Left lung (tissue), 10 donors: Measurements from ENCODE around the gene CAPZA1. TPM values are rescaled to one million over a fixed set of nuclear protein-coding genes. Genes with fewer than 3 reads are reported as not detected.
A peak's percentile ranks its signal among the peaks of the same experiment; 100 is the strongest.
"Not testable (repeated sequence)": the region's sequence is repeated elsewhere in the genome, so short reads cannot be mapped to it uniquely, and the experiment has no call there.

ENCODE experiments used
- ATAC-seq: fragments of 200-7000 bp; cut with Tn5 transposase; one replicate; pipeline ENCODE4 v1.9.1; 2020; ENCODE audit warnings: moderate library complexity
- DNase-seq, 4 donors: peaks; one replicate each; pipeline ENCODE4 v3.0.0-alpha.2; 2013 to 2020
- H3K27ac ChIP-seq, 2 donors: fragments of 200-600 bp; sonication (generic) in 1 of 2; one replicate each; pipeline versions ENCODE4 v1.5.0 to v1.8.0; 2020 to 2021
- H3K27me3 ChIP-seq, 2 donors: fragments of 200-600 bp; sonication (generic) in 1 of 2; one replicate each; pipeline versions ENCODE4 v1.5.0 to v1.8.0; 2020 to 2021
- H3K36me3 ChIP-seq, 2 donors: fragments of 200-600 bp; sonication (generic) in 1 of 2; one replicate each; pipeline versions ENCODE4 v1.5.0 to v1.8.0; 2020 to 2021
- H3K4me1 ChIP-seq, 2 donors: fragments of 200-600 bp; one replicate each; pipeline ENCODE4 v1.8.0; 2021
- H3K4me3 ChIP-seq, 2 donors: fragments of 200-600 bp; sonication (generic) in 1 of 2; one replicate each; pipeline versions ENCODE4 v1.5.0 to v1.8.0; 2020 to 2021; ENCODE audit warnings: mild to moderate bottlenecking in 1 of 2
- H3K9me3 ChIP-seq, 2 donors: fragments of 200-600 bp; sonication (generic) in 1 of 2; one replicate each; pipeline versions ENCODE4 v1.5.0 to v1.8.0; 2020 to 2021
- CTCF ChIP-seq, 2 donors: fragments of 200-600 bp; sonication (generic) in 1 of 2; IDR thresholded peaks; one replicate each; pipeline versions ENCODE4 v1.5.0 to v1.8.0; 2021; ENCODE audit warnings: antibody characterized with exemption in 2 of 2
- intact Hi-C, 2 donors: fragments of 100-400 bp; cut with DNase I; formaldehyde crosslinking; loops; one replicate each; pipeline versions ENCODE4 v1.11.2 to v1.14.2; 2022
- polyA plus RNA-seq, 6 donors: library from polyadenylated mRNA; unstranded; fragments of 120-200 nt; gene quantifications; one replicate each; pipeline ENCODE4 v1.2.1, GENCODE V29; 2013; ENCODE audit not compliant: insufficient read length in 6 of 6
- total RNA-seq, 2 donors: library from RNA; stranded (reverse); fragmentation: NEBNext Ultra II Directional; extraction: Animal tissue kit (Norgen Biotek cat#: 25700); gene quantifications; one replicate each; pipeline ENCODE4 v1.2.1, GENCODE V29; 2021
- donor health status: DM: no; HTN: yes; CAD: no.
- donor health status: DM: no; HTN: no; CAD: no.

Gene CAPZA1
- total and polyA plus RNA-seq, 8 donors: 122 to 167 (median 146) TPM

GRCh38 chr1:112634367-112634766, 14.7 kb downstream of the CAPZA1 start:
- Histone ChIP-seq H3K27ac (no peak overlapping the region), H3K27me3 (no peaks in the 10 kb centered on the region), H3K36me3 (peaks cover 0 to 8% of the 10 kb centered on the region in 2 donors), H3K4me3 (no peak overlapping the region), H3K4me1 (peaks cover 0 to 87% of the 10 kb centered on the region in 2 donors), H3K9me3 (no peaks in the 10 kb centered on the region)
- no peak for TF ChIP-seq CTCF (IDR thresholded peaks at IDR 0.05)
- no peak for ATAC-seq
- intact Hi-C loops: no loop called here
- no peak for DNase-seq

GRCh38 chr1:112636056-112636455, 16.4 kb downstream of the CAPZA1 start:
- no peak for ATAC-seq
- peaks cover 0 to 72% of the 10 kb centered on the region in 2 donors for H3K4me1 ChIP-seq

DNA sequence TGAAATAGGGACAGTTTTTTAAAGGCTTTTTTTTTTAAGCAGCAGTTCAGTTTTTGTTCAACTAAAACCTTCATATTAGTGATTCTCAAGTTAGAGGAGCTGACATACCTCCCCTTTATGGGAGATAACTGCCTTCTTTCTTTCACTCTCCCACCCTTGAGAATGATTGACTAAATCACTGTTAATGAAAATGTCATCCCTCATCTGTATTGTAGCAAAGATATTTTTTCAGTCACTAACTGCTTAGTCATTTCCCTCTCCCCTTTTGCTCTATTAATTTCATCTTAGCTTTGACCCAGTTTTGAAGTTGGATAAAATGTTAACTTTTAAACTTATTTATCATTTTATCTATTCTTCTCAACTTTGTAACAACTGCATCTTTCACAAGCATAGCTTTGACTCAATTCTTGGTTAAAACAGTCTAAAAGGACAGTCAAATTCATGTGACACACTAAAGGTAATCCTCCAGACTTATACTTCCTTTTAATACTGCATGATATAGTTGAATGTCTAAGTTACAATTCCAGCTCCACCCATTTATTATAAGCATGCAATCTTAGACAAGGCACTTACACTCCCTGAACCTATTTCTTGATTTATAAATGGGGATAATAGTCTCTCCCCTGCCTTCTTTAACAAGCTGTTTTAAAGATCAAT, 17.1 kb downstream of the CAPZA1 start:
- H3K27ac ChIP-seq: peak overlapping the region in 1 of 2 donors; percentile 57
- no peaks in the 10 kb centered on the region for H3K9me3 ChIP-seq
- no peak for TF ChIP-seq CTCF (IDR thresholded peaks at IDR 0.05)
- intact Hi-C loops: no loop called here
- H3K4me1 ChIP-seq: peaks cover 0 to 74% of the 10 kb centered on the region in 2 donors
- DNase-seq: no peak
- H3K27me3 ChIP-seq: no peaks in the 10 kb centered on the region
- no peaks in the 10 kb centered on the region for H3K36me3 ChIP-seq
- peak; percentile 17 for ATAC-seq
- no peak overlapping the region for H3K4me3 ChIP-seq

More at GRCh38 chr1:112636056-112636455, 16.4 kb downstream of the CAPZA1 start:
- H3K9me3 ChIP-seq: no peaks in the 10 kb centered on the region
- intact Hi-C loops: no loop called here
- no peaks in the 10 kb centered on the region for H3K36me3 ChIP-seq
- no peaks in the 10 kb centered on the region for H3K27me3 ChIP-seq
- H3K27ac ChIP-seq: peak overlapping the region in 1 of 2 donors; percentile 57
- no peak overlapping the region for H3K4me3 ChIP-seq
- DNase-seq: no peak
- TF ChIP-seq CTCF (IDR thresholded peaks at IDR 0.05): no peak

DNA sequence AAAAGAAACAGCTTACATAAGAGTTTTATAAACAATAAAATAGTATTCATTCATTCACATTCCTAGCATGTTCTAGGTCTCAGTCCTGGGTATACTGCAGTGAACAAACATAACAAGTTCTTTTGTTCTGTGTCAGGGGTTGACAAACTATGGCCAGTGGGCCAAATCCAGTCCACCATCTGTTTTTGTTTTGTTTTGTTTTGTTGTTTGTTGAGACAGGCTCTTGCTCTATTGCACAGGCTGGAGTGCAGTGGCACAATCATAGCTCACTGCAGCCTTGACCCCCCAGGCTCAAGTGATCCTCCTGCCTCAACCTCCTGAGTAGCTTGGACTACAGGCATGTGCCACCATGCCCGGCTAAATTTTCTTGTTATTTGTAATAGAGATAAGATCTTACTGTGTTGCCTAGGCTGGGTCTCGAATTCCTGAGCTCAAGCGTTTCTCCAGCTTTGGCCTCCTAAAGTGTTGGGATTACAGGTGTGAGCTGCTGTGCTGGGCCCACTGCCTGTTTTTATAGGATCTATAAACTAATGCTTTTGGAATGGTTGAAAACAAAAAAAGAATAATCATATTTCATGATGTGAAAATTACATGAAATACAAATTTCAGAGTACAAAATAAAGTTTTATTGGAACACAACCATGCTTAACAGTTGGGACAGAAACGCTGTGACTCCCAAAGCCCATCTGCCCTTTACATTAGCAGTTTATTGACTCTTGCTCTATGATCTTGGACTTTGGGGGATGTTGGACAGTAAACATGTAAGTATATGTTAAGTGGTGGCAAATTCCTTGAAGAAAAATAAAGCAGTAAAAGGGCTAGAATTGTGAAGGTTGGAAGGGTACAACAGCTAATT, 17.9 kb downstream of the CAPZA1 start:
- H3K27ac ChIP-seq: peak overlapping the region in 1 of 2 donors; percentile 57
- peaks cover 0 to 72% of the 10 kb centered on the region in 2 donors for H3K4me1 ChIP-seq
- no peak overlapping the region for H3K4me3 ChIP-seq
- H3K9me3 ChIP-seq: no peaks in the 10 kb centered on the region
- no peaks in the 10 kb centered on the region for H3K36me3 ChIP-seq
- H3K27me3 ChIP-seq: no peaks in the 10 kb centered on the region
- DNase-seq (no peak), ATAC-seq (no peak)
- TF ChIP-seq CTCF (IDR thresholded peaks at IDR 0.05): no peak
- intact Hi-C loops: no loop called here

GRCh38 chr1:112638110-112638428, 18.4 kb downstream of the CAPZA1 start:
- Histone ChIP-seq H3K4me1 (peaks cover 0 to 66% of the 10 kb centered on the region in 2 donors), H3K27ac (no peak overlapping the region)
- intact Hi-C loops: no loop called here

DNA sequence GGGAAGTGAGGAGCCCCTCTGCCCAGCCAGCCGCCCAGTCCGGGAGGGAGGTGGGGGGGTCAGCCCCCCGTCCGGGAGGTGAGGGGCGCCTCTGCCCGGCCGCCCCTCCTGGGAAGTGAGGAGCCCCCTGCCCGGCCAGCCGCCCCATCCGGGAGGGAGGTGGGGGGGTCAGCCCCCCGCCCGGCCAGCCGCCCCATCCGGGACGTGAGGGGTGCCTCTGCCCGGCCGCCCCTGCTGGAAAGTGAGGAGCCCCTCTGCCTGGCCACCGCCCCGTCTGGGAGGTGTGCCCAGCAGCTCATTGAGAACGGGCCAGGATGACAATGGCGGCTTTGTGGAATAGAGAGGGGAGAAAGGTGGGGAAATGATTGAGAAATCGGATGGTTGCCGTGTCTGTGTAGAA, 20.8 kb downstream of the CAPZA1 start:
- H3K9me3 ChIP-seq, ATAC-seq, intact Hi-C loops, H3K27ac ChIP-seq, H3K4me3 ChIP-seq, H3K36me3 ChIP-seq, H3K27me3 ChIP-seq: not testable (repeated sequence)
- DNase-seq: peak in 1 of 4 donors; percentile 72
- H3K4me1 ChIP-seq: peaks cover 0 to 49% of the 10 kb centered on the region in 2 donors

More at GRCh38 chr1:112638110-112638428, 18.4 kb downstream of the CAPZA1 start:
- H3K36me3 ChIP-seq: no peaks in the 10 kb centered on the region
- TF ChIP-seq CTCF (IDR thresholded peaks at IDR 0.05): no peak
- no peaks in the 10 kb centered on the region for H3K9me3 ChIP-seq
- no peak for DNase-seq
- ATAC-seq: no peak
- no peaks in the 10 kb centered on the region for H3K27me3 ChIP-seq
- H3K4me3 ChIP-seq: no peak overlapping the region
